DND-41 (cell line): ENCODE results near the gene CDH12.

Experiments used
- ATAC-seq: fragments of 200-7000 bp; cut with Tn5 transposase; 3 replicates; pipeline ENCODE4 v1.9.1; 2021; ENCODE audit warnings: low read depth; ENCODE audit not compliant: insufficient read depth
- DNase-seq: peaks from one replicate; pipeline ENCODE4 v3.0.0-alpha.2; 2020
- H2AFZ ChIP-seq: 2 replicates; pipeline ENCODE4 v1.6.0; 2012; ENCODE audit warnings: low read depth, low read length
- H3K27ac ChIP-seq: 2 replicates; pipeline ENCODE4 v1.5.1; 2012; ENCODE audit warnings: low read length, inconsistent platforms
- H3K27me3 ChIP-seq: fragments of 200-600 bp; sonication (generic); 2 replicates; pipeline ENCODE4 v1.6.0; 2012; ENCODE audit warnings: low read length, mild to moderate bottlenecking, inconsistent platforms; ENCODE audit not compliant: insufficient read depth, poor library complexity
- H3K36me3 ChIP-seq: 2 replicates; pipeline ENCODE4 v1.5.1; 2012; ENCODE audit warnings: low read length, inconsistent platforms; ENCODE audit not compliant: insufficient read depth
- H3K4me1 ChIP-seq: 2 replicates; pipeline ENCODE4 v1.5.1; 2012; ENCODE audit warnings: mild to moderate bottlenecking, low read length; ENCODE audit not compliant: insufficient read depth
- H3K4me2 ChIP-seq: 2 replicates; pipeline ENCODE4 v1.6.0; 2012; ENCODE audit warnings: mild to moderate bottlenecking, moderate library complexity, low read length, inconsistent platforms; ENCODE audit not compliant: insufficient read depth
- H3K4me3 ChIP-seq, 2 experiments: fragments of 200-600 bp in 1 of 2; shearing (Covaris generic) in 1 of 2; 2 replicates each; pipeline ENCODE4 v1.5.1; 2012 to 2016; ENCODE audit warnings: inconsistent platforms in 2 of 2, low read length in 2 of 2, mild to moderate bottlenecking in 2 of 2, low read depth in 1 of 2, moderate library complexity in 1 of 2
- H3K79me2 ChIP-seq: 2 replicates; pipeline ENCODE4 v1.6.0; 2012; ENCODE audit warnings: low read length, inconsistent platforms; ENCODE audit not compliant: insufficient read depth
- H3K9ac ChIP-seq: 2 replicates; pipeline ENCODE4 v1.6.0; 2012; ENCODE audit warnings: low read depth, mild to moderate bottlenecking, inconsistent platforms, low read length, moderate library complexity
- H3K9me3 ChIP-seq: 2 replicates; pipeline ENCODE4 v1.5.1; 2012; ENCODE audit warnings: low read length, moderate library complexity, mild to moderate bottlenecking, inconsistent platforms; ENCODE audit not compliant: insufficient read depth, severe bottlenecking
- H4K20me1 ChIP-seq: 2 replicates; pipeline ENCODE4 v1.6.0; 2012; ENCODE audit warnings: low read length; ENCODE audit not compliant: insufficient read depth
- EZH2 ChIP-seq: IDR thresholded peaks from 3 replicates; pipeline ENCODE4 v1.6.1; 2012; ENCODE audit warnings: borderline replicate concordance, low read depth, mild to moderate bottlenecking, moderate library complexity, low read length, inconsistent platforms; ENCODE audit not compliant: severe bottlenecking
- TF ChIP-seq, protein P1 (sequence below): IDR thresholded peaks from 2 replicates; pipeline ENCODE4 v1.5.1; 2012; ENCODE audit warnings: borderline replicate concordance, low read length, moderate library complexity, mild to moderate bottlenecking; ENCODE audit not compliant: poor library complexity, severe bottlenecking; ENCODE audit errors: extremely low read depth

The CDH12 gene

GRCh38 chr5:22250528-22250927, 602.6 kb downstream of the CDH12 start:
- Histone ChIP-seq H3K79me2 (no peaks in the 10 kb centered on the region), H3K27ac (no peak overlapping the region), H2AFZ (no peak overlapping the region), H3K4me2 (no peak overlapping the region), H3K9ac (no peak overlapping the region), H3K27me3 (no peaks in the 10 kb centered on the region), H3K4me1 (no peaks in the 10 kb centered on the region), H3K36me3 (no peaks in the 10 kb centered on the region), H3K4me3 (no peak overlapping the region), H3K9me3 (no peaks in the 10 kb centered on the region), H4K20me1 (no peaks in the 10 kb centered on the region)
- ATAC-seq: no peak
- DNase-seq: no peak
- TF ChIP-seq, protein P1, sequence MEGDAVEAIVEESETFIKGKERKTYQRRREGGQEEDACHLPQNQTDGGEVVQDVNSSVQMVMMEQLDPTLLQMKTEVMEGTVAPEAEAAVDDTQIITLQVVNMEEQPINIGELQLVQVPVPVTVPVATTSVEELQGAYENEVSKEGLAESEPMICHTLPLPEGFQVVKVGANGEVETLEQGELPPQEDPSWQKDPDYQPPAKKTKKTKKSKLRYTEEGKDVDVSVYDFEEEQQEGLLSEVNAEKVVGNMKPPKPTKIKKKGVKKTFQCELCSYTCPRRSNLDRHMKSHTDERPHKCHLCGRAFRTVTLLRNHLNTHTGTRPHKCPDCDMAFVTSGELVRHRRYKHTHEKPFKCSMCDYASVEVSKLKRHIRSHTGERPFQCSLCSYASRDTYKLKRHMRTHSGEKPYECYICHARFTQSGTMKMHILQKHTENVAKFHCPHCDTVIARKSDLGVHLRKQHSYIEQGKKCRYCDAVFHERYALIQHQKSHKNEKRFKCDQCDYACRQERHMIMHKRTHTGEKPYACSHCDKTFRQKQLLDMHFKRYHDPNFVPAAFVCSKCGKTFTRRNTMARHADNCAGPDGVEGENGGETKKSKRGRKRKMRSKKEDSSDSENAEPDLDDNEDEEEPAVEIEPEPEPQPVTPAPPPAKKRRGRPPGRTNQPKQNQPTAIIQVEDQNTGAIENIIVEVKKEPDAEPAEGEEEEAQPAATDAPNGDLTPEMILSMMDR: no peak
- TF ChIP-seq EZH2: no peak

DNA sequence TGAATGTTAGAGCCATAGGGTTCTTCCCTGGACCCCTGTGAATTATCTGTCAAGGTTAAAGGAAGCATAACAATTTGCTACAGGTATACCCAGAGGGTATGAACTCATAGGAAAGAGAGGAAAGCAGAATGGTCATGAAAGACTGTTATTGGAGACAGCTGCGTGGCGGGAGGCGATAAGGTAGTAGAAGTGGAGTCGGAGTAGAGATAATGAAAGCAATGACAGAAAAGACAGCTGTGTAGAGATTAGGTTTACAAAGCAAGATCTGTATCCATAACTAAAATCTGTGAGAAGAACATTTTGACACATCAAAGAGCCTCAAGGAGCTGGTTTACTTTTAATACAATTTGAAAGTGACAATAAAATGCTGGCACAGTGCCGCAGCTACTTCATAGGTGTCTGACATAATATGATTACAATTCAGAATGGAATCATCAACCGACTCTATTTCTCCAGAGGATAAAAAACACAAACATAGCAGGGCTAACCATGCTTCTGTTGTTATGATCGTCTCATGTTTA, 603.9 kb downstream of the CDH12 start:
- Histone ChIP-seq H3K79me2 (no peaks in the 10 kb centered on the region), H3K36me3 (no peaks in the 10 kb centered on the region), H3K9ac (no peak overlapping the region), H2AFZ (no peak overlapping the region), H3K27me3 (no peaks in the 10 kb centered on the region), H3K4me1 (no peaks in the 10 kb centered on the region), H3K27ac (no peak overlapping the region), H3K4me2 (no peak overlapping the region), H4K20me1 (no peaks in the 10 kb centered on the region), H3K4me3 (no peak overlapping the region), H3K9me3 (no peaks in the 10 kb centered on the region)
- DNase-seq (no peak), ATAC-seq (no peak)
- TF ChIP-seq, protein P1: no peak
- TF ChIP-seq EZH2: no peak

GRCh38 chr5:22245770-22246169, 607.4 kb downstream of the CDH12 start:
- Histone ChIP-seq H3K9ac (no peak overlapping the region), H3K9me3 (no peaks in the 10 kb centered on the region), H2AFZ (no peak overlapping the region), H3K27ac (no peak overlapping the region), H3K36me3 (no peaks in the 10 kb centered on the region), H3K4me1 (no peaks in the 10 kb centered on the region), H3K4me2 (no peak overlapping the region), H3K79me2 (no peaks in the 10 kb centered on the region), H3K4me3 (no peak overlapping the region), H4K20me1 (no peaks in the 10 kb centered on the region), H3K27me3 (no peaks in the 10 kb centered on the region)
- DNase-seq (no peak), ATAC-seq (no peak)
- TF ChIP-seq EZH2: no peak
- TF ChIP-seq, protein P1: no peak

- ATAC-seq (no peak), DNase-seq (no peak)
- no peak overlapping the region for H3K9ac ChIP-seq
- H3K4me1 ChIP-seq: no peaks in the 10 kb centered on the region
- H3K27me3 ChIP-seq: no peaks in the 10 kb centered on the region
- H3K9me3 ChIP-seq: no peaks in the 10 kb centered on the region
- no peak overlapping the region for H3K4me2 ChIP-seq
- H2AFZ ChIP-seq: no peak overlapping the region
- no peak overlapping the region for H3K4me3 ChIP-seq
- no peaks in the 10 kb centered on the region for H3K36me3 ChIP-seq
- H4K20me1 ChIP-seq: no peaks in the 10 kb centered on the region
- TF ChIP-seq EZH2: no peak
- TF ChIP-seq, protein P1: no peak
- H3K27ac ChIP-seq: no peak overlapping the region
- H3K79me2 ChIP-seq: no peaks in the 10 kb centered on the region
These were observed 610.6 kb downstream of the CDH12 start for GRCh38 chr5:22242532-22242931.
